Vagina (tissue), 2 donors: ENCODE measurements around the gene NFKBIB.

Experiments
- POLR2AphosphoS5 ChIP-seq, 2 donors: sonication (generic); formaldehyde crosslinking; IDR thresholded peaks; one replicate each; pipeline ENCODE4 v1.9.0; 2017; ENCODE audit warnings: antibody characterized with exemption in 2 of 2, mild to moderate bottlenecking in 2 of 2, low read depth in 1 of 2; ENCODE audit not compliant: insufficient read depth in 1 of 2
- TF ChIP-seq, protein P1 (sequence below), 3 experiments: fragments of 450-650 bp in 2 of 3; fragments of 200-600 bp in 1 of 3; sonication (generic) in 1 of 3; IDR thresholded peaks; one replicate each; pipeline ENCODE4 v1.5.1; 2017 to 2019; ENCODE audit warnings: antibody characterized with exemption in 3 of 3, mild to moderate bottlenecking in 2 of 3, moderate library complexity in 2 of 3

GRCh38 chr19:38878575-38879399 is 21.0 kb upstream of the NFKBIB start:
- TF ChIP-seq, protein P1, sequence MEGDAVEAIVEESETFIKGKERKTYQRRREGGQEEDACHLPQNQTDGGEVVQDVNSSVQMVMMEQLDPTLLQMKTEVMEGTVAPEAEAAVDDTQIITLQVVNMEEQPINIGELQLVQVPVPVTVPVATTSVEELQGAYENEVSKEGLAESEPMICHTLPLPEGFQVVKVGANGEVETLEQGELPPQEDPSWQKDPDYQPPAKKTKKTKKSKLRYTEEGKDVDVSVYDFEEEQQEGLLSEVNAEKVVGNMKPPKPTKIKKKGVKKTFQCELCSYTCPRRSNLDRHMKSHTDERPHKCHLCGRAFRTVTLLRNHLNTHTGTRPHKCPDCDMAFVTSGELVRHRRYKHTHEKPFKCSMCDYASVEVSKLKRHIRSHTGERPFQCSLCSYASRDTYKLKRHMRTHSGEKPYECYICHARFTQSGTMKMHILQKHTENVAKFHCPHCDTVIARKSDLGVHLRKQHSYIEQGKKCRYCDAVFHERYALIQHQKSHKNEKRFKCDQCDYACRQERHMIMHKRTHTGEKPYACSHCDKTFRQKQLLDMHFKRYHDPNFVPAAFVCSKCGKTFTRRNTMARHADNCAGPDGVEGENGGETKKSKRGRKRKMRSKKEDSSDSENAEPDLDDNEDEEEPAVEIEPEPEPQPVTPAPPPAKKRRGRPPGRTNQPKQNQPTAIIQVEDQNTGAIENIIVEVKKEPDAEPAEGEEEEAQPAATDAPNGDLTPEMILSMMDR (IDR thresholded peaks at IDR 0.05), result no peak
- no peak for TF ChIP-seq POLR2AphosphoS5 (IDR thresholded peaks at IDR 0.05; ENCODE audit: insufficient read depth in 1 of 2, low read depth in 1 of 2)
